Measurements from ENCODE around the gene ANO2.
"Not testable (repeated sequence)": the region's sequence is repeated elsewhere in the genome, so short reads cannot be mapped to it uniquely, and the experiment has no call there.

The ANO2 gene

DNA sequence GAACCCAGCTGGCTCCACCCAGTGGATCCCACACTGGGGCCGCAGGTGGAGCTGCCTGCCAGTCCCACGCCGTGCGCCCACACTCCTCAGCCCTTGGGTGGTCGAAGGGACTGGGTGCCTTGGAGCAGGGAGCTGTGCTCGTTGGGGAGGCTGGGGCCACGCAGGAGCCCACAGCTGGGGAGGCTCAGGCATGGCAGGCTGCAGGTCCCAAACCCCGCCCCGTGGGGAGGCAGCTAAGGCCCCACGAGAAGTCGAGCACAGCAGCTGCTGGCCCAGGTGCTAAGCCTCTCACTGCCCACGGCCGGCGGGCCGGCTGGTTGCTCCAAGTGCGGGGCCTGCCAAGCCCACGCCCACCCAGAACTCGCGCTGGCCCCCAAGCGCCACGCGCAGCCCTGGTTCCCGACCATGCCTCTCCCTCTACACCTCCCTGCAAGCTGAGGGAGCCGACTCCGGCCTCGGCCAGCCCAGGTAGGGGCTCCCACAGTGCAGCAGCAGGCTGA lies 56.2 kb downstream of the ANO2 start:
- H3K27ac ChIP-seq (ENCODE audit: low read depth, low read length) = no peak overlapping the region
- H3F3A ChIP-seq (ENCODE audit: control insufficient read depth, insufficient read depth) = no peaks in the 10 kb centered on the region
- no peaks in the 10 kb centered on the region for H3K36me3 ChIP-seq (ENCODE audit: control insufficient read depth, low read length)
- no peak for TF ChIP-seq EZH2phosphoT487 (IDR thresholded peaks at IDR 0.05; ENCODE audit: borderline replicate concordance, low read length)
- TF ChIP-seq, protein P1, sequence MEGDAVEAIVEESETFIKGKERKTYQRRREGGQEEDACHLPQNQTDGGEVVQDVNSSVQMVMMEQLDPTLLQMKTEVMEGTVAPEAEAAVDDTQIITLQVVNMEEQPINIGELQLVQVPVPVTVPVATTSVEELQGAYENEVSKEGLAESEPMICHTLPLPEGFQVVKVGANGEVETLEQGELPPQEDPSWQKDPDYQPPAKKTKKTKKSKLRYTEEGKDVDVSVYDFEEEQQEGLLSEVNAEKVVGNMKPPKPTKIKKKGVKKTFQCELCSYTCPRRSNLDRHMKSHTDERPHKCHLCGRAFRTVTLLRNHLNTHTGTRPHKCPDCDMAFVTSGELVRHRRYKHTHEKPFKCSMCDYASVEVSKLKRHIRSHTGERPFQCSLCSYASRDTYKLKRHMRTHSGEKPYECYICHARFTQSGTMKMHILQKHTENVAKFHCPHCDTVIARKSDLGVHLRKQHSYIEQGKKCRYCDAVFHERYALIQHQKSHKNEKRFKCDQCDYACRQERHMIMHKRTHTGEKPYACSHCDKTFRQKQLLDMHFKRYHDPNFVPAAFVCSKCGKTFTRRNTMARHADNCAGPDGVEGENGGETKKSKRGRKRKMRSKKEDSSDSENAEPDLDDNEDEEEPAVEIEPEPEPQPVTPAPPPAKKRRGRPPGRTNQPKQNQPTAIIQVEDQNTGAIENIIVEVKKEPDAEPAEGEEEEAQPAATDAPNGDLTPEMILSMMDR (IDR thresholded peaks at IDR 0.05; ENCODE audit: low read depth, low read length, poor library complexity, severe bottlenecking) = no peak
- no peak overlapping the region for H3K4me3 ChIP-seq (ENCODE audit: low read length)
- H3K27me3 ChIP-seq (ENCODE audit: control insufficient read depth, low read length) = no peaks in the 10 kb centered on the region; the same call in 1 of the 2 replicates
- H3K4me1 ChIP-seq (ENCODE audit: control insufficient read depth, low read length) = no peaks in the 10 kb centered on the region
- H3K9me3 ChIP-seq (ENCODE audit: control insufficient read depth, insufficient read depth, low read length) = 0 out of 2 replicates have a peak, but pooled peaks cover 6% of the 10 kb centered on the region
- H4K20me1 ChIP-seq (ENCODE audit: control insufficient read depth, insufficient read depth, low read depth, low read length) = no peaks in the 10 kb centered on the region
- H3K9me2 ChIP-seq (replicated peaks; ENCODE audit: control insufficient read depth, low read length) = no peaks in the 10 kb centered on the region
- H3K4me2 ChIP-seq (ENCODE audit: low read length) = no peak overlapping the region
- H3K79me2 ChIP-seq (ENCODE audit: control insufficient read depth, low read length) = no peaks in the 10 kb centered on the region

DNA sequence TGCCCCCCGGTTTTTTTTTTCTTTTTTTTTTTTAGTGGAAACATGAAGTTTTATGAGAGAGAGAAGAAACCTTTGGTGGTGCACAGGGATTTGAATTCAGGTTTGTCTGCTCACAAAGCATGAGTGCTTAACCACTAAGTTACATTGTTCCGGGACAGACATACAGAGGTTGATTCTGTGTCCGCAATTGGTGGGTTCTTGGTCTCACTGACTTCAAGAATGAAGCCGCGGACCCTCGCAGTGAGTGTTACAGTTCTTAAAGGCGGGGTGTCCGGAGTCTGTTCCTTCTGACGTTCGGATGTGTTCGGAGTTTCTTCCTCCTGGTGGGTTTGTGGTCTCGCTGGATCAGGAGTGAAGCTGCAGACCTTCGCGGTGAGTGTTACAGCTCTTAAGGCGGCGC lies 57.2 kb downstream of the ANO2 start:
- not testable (repeated sequence) for H3K4me1 ChIP-seq (ENCODE audit: control insufficient read depth, low read length); H3F3A ChIP-seq (ENCODE audit: control insufficient read depth, insufficient read depth); H3K27ac ChIP-seq (ENCODE audit: low read depth, low read length); H4K20me1 ChIP-seq (ENCODE audit: control insufficient read depth, insufficient read depth, low read depth, low read length); H3K27me3 ChIP-seq (ENCODE audit: control insufficient read depth, low read length); H3K4me3 ChIP-seq (ENCODE audit: low read length); H3K79me2 ChIP-seq (ENCODE audit: control insufficient read depth, low read length); H3K36me3 ChIP-seq (ENCODE audit: control insufficient read depth, low read length); H3K9me3 ChIP-seq (ENCODE audit: control insufficient read depth, insufficient read depth, low read length); H3K4me2 ChIP-seq (ENCODE audit: low read length); H3K9me2 ChIP-seq (replicated peaks; ENCODE audit: control insufficient read depth, low read length)

DNA sequence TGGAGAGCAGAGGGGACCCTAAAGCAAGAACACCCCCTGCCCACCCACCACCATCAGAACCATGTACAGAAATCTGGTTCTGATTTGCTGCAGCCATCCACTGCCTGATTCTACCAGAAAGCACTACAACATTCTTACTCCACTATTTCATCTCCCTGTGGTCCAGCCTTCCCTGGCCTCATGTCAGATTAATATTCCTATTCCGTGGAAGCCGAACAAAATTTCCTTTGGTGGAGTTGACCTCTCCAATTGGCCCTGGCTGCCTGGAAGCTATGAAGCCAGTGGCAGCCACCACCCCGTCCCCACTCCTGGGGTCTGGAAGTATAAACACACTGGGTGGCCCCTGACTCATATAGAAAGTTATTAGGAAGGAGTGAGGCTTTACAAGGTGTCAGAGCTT lies 60.2 kb downstream of the ANO2 start:
- H3K27me3 ChIP-seq (ENCODE audit: control insufficient read depth, low read length) = no peaks in the 10 kb centered on the region; the same call in 1 of the 2 replicates
- TF ChIP-seq, protein P1 (IDR thresholded peaks at IDR 0.05; ENCODE audit: low read depth, low read length, poor library complexity, severe bottlenecking) = no peak
- no peak for TF ChIP-seq EZH2phosphoT487 (IDR thresholded peaks at IDR 0.05; ENCODE audit: borderline replicate concordance, low read length)
- H3K4me2 ChIP-seq (ENCODE audit: low read length) = no peak overlapping the region
- no peaks in the 10 kb centered on the region for H3K36me3 ChIP-seq (ENCODE audit: control insufficient read depth, low read length)
- no peaks in the 10 kb centered on the region for H3F3A ChIP-seq (ENCODE audit: control insufficient read depth, insufficient read depth)
- 0 out of 2 replicates have a peak, but pooled peaks cover 6% of the 10 kb centered on the region for H3K9me3 ChIP-seq (ENCODE audit: control insufficient read depth, insufficient read depth, low read length)
- H3K9me2 ChIP-seq (replicated peaks; ENCODE audit: control insufficient read depth, low read length) = no peaks in the 10 kb centered on the region
- H3K79me2 ChIP-seq (ENCODE audit: control insufficient read depth, low read length) = no peaks in the 10 kb centered on the region
- no peak overlapping the region for H3K27ac ChIP-seq (ENCODE audit: low read depth, low read length)
- H3K4me1 ChIP-seq (ENCODE audit: control insufficient read depth, low read length) = no peaks in the 10 kb centered on the region
- no peaks in the 10 kb centered on the region for H4K20me1 ChIP-seq (ENCODE audit: control insufficient read depth, insufficient read depth, low read depth, low read length)
- H3K4me3 ChIP-seq (ENCODE audit: low read length) = no peak overlapping the region

DNA sequence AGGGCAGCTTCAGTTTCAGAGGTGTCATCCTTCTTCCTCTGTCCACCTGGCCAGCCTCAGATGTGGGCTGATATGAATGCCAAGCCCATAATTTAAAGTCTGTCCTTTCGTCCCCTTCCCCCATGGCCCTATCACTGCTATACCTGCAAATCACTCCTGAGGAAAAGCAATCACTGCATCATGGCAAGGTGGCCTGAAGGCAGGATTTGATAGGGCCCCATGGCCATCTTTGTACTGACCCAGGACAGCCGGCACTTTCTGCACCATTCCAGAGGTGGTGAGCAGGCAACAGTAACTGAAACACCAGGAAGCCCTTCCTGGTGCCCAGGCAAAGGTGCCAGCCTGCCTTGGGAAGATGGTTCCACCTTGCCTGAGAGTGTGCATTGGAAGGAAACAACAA lies 60.8 kb downstream of the ANO2 start:
- H3K9me2 ChIP-seq (replicated peaks; ENCODE audit: control insufficient read depth, low read length) = no peaks in the 10 kb centered on the region
- H3K36me3 ChIP-seq (ENCODE audit: control insufficient read depth, low read length) = no peaks in the 10 kb centered on the region
- no peak overlapping the region for H3K27ac ChIP-seq (ENCODE audit: low read depth, low read length)
- no peak overlapping the region for H3K4me3 ChIP-seq (ENCODE audit: low read length)
- no peaks in the 10 kb centered on the region for H4K20me1 ChIP-seq (ENCODE audit: control insufficient read depth, insufficient read depth, low read depth, low read length)
- no peaks in the 10 kb centered on the region; the same call in 1 of the 2 replicates for H3K27me3 ChIP-seq (ENCODE audit: control insufficient read depth, low read length)
- no peaks in the 10 kb centered on the region for H3K79me2 ChIP-seq (ENCODE audit: control insufficient read depth, low read length)
- TF ChIP-seq EZH2phosphoT487 (IDR thresholded peaks at IDR 0.05; ENCODE audit: borderline replicate concordance, low read length) = no peak
- TF ChIP-seq, protein P1 (IDR thresholded peaks at IDR 0.05; ENCODE audit: low read depth, low read length, poor library complexity, severe bottlenecking) = no peak
- H3K4me2 ChIP-seq (ENCODE audit: low read length) = no peak overlapping the region
- 0 out of 2 replicates have a peak, but pooled peaks cover 3% of the 10 kb centered on the region for H3K9me3 ChIP-seq (ENCODE audit: control insufficient read depth, insufficient read depth, low read length)
- H3F3A ChIP-seq (ENCODE audit: control insufficient read depth, insufficient read depth) = no peaks in the 10 kb centered on the region
- no peaks in the 10 kb centered on the region for H3K4me1 ChIP-seq (ENCODE audit: control insufficient read depth, low read length)

Measured in DOHH2 (cell line).